ENCODE measurements around the gene SHROOM2.
A peak's percentile ranks its signal among the peaks of the same experiment; 100 is the strongest.
"Not testable (repeated sequence)": the region's sequence is repeated elsewhere in the genome, so short reads cannot be mapped to it uniquely, and the experiment has no call there.

SHROOM2 gene

DNA sequence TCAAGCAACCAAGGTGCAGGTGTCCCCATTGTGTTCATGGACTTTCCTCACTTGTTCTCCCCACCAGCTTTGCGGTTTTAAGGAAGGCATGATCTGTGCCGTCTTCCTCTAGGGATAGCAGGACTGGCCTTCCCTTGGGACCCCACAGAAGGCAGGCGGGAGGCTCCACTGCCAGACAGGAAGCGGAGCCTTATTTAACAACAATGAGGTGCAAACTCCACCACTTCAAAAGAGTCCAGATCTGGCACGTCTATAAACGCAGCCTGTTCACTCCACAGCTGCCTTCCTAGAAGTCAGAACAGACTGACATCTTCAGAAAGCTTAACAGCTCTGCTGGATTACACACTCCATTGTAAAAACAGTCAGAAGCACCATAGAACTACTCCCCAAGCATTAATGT, 18.9 kb upstream of the SHROOM2 start:
- no peak overlapping the region for H3K4me3 ChIP-seq
- H3K4me1 ChIP-seq, result no peaks in the 10 kb centered on the region
- peak in 1 of 2 experiments; percentile 37 for DNase-seq (ENCODE audit: low spot score in 2 of 2)
- in situ Hi-C loops (cut with MboI; ENCODE audit: low sequenced_read_pairs), result no loop called here
- H3K36me3 ChIP-seq (replicated peaks), result no peaks in the 10 kb centered on the region
- H3K9me3 ChIP-seq, result no peaks in the 10 kb centered on the region
- H3K27me3 ChIP-seq (ENCODE audit: low read depth), result no peaks in the 10 kb centered on the region

DNA sequence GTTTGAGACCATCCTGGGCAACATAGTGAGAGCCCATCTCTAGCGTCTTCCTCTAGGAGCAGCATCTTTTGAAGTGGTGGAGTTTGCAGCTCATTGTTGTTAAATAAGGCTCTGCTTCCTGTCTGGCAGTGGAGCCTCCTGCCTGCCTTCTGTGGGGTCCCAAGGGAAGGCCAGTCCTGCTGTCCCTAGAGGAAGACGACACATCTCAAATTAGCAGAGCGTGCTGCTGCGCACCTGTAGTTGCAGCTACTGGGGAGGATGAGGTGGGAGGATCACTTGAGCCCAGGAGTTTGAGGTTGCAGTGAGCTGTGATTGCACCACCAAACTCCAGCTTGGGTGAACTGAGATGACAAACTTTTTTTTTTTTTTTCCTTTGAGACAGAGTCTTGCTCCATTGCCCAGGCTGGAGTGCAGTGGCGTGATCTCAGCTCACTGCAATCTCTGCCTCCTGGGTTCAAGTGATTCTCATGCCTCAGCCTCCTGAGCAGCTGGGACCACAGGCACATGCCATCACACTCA, 17.8 kb upstream of the SHROOM2 start:
- H3K36me3 ChIP-seq (replicated peaks); H3K27me3 ChIP-seq (ENCODE audit: low read depth); in situ Hi-C loops (cut with MboI; ENCODE audit: low sequenced_read_pairs); H3K4me1 ChIP-seq; DNase-seq (ENCODE audit: low spot score in 2 of 2); H3K9me3 ChIP-seq; H3K4me3 ChIP-seq: not testable (repeated sequence)

DNA sequence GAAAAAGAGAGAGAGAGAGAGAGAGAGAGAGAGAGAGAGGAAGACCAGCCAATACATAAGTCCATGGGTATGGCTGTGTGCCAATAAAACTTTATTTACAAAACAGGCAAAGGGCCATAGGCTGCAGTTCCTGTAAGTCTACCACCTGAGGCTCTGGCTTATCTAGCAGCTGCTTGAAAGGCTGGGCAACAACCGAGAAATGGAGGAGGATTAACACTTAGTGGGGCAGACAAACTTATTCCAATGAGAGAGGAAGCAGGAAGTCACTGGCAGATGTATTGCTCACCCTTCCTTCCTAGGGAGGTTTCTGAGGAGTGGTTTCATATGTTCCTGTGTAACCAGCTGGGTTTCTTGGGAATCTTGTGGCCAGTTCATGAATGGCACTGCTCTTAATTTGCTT, 15.9 kb upstream of the SHROOM2 start:
- no peaks in the 10 kb centered on the region for H3K36me3 ChIP-seq (replicated peaks)
- no peak overlapping the region for H3K4me3 ChIP-seq
- H3K9me3 ChIP-seq, result no peaks in the 10 kb centered on the region
- DNase-seq (ENCODE audit: low spot score in 2 of 2), result no peak
- no peaks in the 10 kb centered on the region for H3K27me3 ChIP-seq (ENCODE audit: low read depth)
- H3K4me1 ChIP-seq, result no peaks in the 10 kb centered on the region
- in situ Hi-C loops (cut with MboI; ENCODE audit: low sequenced_read_pairs), result no loop called here

DNA sequence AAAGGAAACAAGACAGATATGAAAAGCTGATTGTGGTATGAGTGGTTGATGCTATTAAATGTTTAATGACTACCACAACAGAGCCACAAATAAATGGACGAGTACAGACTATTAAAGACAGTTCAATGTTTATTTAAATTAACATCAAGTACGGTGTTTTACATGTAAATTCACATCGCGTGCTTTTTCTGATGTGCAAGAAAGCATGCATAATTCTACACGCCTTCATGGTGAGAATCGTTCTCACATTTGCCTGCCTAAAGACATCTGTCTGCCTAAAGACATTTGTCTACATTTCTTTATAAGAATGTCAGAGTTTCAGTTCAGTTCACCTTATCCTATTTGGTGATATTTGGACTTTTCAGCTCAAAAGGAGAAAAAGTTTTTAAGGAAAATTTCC, 13.3 kb upstream of the SHROOM2 start:
- Histone ChIP-seq H3K4me3 (no peak overlapping the region), H3K36me3 (replicated peaks) (no peaks in the 10 kb centered on the region), H3K9me3 (no peaks in the 10 kb centered on the region), H3K4me1 (no peaks in the 10 kb centered on the region), H3K27me3 (ENCODE audit: low read depth) (no peaks in the 10 kb centered on the region)
- DNase-seq (ENCODE audit: low spot score in 2 of 2), result no peak
- in situ Hi-C loops (cut with MboI; ENCODE audit: low sequenced_read_pairs), result no loop called here

DNA sequence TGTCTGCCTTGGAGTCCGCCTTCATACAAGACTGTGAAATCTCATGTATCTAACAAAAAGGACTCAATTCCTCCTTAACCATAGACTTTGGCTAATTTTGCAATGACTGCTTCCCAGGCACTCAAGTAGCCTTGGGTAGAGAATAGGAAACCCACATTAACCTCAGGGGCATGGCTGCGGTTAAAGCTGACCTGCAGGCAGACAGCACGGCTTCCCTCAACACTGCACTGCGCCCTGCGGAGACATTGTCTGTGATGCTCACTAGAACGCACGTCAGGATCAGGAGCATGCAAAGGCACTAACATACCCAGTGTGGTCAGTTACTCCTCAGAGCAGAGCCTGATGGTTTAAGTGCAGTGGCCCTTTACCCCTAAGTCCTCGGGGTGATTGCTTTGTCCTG, 10.3 kb upstream of the SHROOM2 start:
- Histone ChIP-seq H3K9me3 (no peaks in the 10 kb centered on the region), H3K4me1 (no peaks in the 10 kb centered on the region), H3K36me3 (replicated peaks) (no peaks in the 10 kb centered on the region), H3K27me3 (ENCODE audit: low read depth) (no peaks in the 10 kb centered on the region), H3K4me3 (no peak overlapping the region)
- DNase-seq (ENCODE audit: low spot score in 2 of 2), result no peak
- in situ Hi-C loops (cut with MboI; ENCODE audit: low sequenced_read_pairs), result no loop called here

DNA sequence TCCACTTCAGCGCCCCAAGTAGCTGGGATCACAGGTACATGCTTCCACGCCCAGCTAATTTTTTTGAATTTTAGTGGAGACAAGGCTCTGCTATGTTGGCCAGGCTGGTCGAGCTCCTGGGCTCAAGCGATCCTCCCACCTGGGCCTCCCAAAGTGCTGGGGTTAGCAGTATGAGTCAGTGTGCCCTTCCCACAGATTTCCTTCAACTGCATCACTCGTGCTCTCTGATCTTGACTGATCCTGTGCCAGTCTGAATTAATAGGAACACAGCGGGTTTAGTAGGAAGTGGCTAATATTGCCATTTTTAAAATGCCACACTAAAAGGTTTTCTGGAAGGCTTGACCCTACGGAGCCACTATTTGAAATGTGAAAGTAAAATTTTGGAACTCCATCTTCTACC, 4.3 kb upstream of the SHROOM2 start:
- no peak overlapping the region for H3K4me3 ChIP-seq
- H3K27me3 ChIP-seq (ENCODE audit: low read depth), result no peaks in the 10 kb centered on the region
- no peaks in the 10 kb centered on the region for H3K36me3 ChIP-seq (replicated peaks)
- in situ Hi-C loops (cut with MboI; ENCODE audit: low sequenced_read_pairs), result no loop called here
- no peak for DNase-seq (ENCODE audit: low spot score in 2 of 2)
- no peaks in the 10 kb centered on the region for H3K9me3 ChIP-seq
- no peaks in the 10 kb centered on the region for H3K4me1 ChIP-seq

DNA sequence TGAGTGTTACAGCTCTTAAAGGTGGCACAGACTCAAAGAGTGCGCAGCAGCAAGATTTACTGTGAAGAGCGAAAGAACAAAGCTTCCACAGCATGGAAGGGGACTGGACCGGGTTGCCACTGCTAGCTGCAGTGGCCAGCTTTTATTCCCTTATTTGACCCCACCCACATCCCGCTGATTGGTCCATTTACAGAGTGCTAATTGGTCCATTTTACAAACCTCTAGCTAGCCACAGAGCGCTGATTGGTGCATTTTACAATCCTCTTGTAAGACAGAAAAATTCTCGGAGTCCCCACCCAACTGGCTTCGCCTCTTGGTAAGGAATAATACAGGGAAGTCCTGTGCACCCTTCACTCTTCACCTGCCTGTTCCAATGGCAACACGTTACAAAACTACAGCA, 1.9 kb upstream of the SHROOM2 start:
- Histone ChIP-seq H3K4me3 (no peak overlapping the region), H3K36me3 (replicated peaks) (no peaks in the 10 kb centered on the region), H3K27me3 (ENCODE audit: low read depth) (no peaks in the 10 kb centered on the region), H3K4me1 (peaks cover 15% of the 10 kb centered on the region), H3K9me3 (no peaks in the 10 kb centered on the region)
- in situ Hi-C loops (cut with MboI; ENCODE audit: low sequenced_read_pairs), result no loop called here
- DNase-seq (ENCODE audit: low spot score in 2 of 2), result no peak

DNA sequence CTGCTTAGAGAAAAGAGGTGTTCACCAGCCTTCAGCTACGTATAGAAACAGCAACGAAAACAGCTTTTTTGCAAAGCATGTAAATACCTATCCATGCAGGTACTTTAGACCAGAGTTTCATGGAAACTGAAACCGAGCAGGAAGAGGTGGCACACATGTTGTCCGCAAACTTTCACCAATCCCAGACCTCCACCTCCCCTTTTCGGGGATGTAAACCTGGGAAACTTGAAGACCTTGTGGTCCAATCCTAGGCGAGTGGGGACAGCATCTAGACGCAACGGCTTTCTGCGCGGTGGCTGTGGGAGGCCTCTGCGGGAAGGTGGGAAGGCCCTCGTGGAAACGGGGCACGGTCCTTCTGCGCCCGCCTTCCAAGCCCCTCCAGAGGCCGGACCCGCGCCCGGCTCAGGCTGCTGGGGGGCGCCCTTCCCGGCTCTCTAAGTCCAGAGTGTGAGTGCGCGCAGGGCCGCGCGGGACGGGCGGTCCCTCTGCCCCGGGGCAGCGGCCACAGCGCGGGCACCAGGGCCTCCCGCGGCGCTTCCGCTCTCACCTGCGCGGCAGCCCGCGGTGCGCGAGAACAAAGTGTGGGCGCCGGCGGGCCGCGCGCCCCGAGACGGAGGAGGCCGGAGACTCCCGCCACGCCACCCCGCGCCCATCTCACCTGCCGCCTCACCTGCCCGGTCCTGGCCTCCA, 830 bp upstream of the SHROOM2 start:
- in situ Hi-C loops (cut with MboI; ENCODE audit: low sequenced_read_pairs), result no loop called here
- DNase-seq (ENCODE audit: low spot score in 2 of 2), result no peak
- no peaks in the 10 kb centered on the region for H3K9me3 ChIP-seq
- no peaks in the 10 kb centered on the region for H3K36me3 ChIP-seq (replicated peaks)
- H3K4me1 ChIP-seq, result peaks cover 17% of the 10 kb centered on the region
- H3K27me3 ChIP-seq (ENCODE audit: low read depth), result no peaks in the 10 kb centered on the region
- H3K4me3 ChIP-seq, result peak overlapping the region; percentile 55

DNA sequence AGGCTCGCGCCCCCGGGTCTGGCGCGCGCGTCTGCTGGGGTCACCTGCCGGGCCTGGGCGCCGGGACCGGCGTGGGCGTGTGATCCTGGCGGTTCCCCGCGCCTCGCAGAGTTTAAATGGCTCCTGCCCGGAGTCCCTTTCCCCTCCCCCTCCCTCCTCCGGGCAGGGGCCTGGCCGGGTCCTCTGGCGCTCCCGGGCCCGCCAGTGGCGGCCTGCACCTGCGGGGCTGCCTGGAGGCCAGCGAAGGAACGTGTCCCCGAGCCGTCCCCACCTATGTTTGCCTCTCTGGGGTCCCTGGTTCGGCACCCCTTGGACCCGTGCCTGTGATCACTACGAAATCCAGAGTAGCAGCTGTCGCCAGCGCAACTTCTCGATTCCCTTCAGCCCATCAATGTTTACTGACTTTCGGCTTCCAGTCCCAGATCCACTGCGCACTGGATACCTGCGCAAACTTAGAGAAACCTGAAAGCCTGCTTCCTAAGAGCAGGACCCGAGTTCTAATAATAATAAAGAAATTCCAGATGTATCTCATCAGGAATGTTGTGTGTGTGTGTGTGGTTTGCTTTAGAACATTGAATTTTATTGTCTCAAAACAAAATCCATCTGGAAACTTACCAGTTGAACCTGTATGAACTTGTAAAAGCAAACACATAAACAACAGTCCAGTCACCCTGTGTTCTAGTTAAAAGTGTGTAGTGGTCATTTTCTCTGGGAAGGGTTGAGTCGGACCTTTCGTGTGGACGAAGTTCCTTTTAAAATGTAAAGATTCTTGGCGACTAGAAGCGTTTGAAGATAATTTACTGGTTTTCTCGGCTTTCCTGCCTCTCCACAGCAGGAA, 788 bp downstream of the SHROOM2 start:
- no peaks in the 10 kb centered on the region for H3K27me3 ChIP-seq (ENCODE audit: low read depth)
- peak; percentile 8 to 56 for DNase-seq (ENCODE audit: low spot score in 2 of 2)
- H3K4me3 ChIP-seq, result peak overlapping the region; percentile 55
- no peaks in the 10 kb centered on the region for H3K36me3 ChIP-seq (replicated peaks)
- peaks cover 17% of the 10 kb centered on the region for H3K4me1 ChIP-seq
- H3K9me3 ChIP-seq, result no peaks in the 10 kb centered on the region
- in situ Hi-C loops (cut with MboI; ENCODE audit: low sequenced_read_pairs), result no loop called here

DNA sequence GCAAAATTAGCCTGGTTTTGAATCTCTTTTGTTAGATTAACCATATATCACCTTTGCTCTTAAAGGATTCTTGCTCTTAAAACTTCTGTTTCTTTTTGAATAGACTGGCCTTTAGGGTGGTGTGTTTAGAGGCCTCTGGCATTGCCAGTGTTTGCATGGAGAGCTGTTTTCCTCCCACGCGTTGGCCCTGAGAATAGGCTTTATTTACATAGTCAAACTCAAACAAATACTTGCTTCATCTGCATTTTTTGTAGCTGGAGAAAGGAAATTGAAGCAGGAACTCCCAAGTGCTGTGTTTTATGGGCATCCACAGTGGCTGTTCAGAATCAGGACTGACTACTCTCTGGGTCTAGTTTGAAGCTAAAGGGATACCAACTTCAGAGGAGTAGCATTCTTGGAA, 2.7 kb downstream of the SHROOM2 start:
- Histone ChIP-seq H3K4me1 (peaks cover 17% of the 10 kb centered on the region), H3K9me3 (no peaks in the 10 kb centered on the region), H3K4me3 (no peak overlapping the region), H3K27me3 (ENCODE audit: low read depth) (no peaks in the 10 kb centered on the region), H3K36me3 (replicated peaks) (no peaks in the 10 kb centered on the region)
- DNase-seq (ENCODE audit: low spot score in 2 of 2), result peak; percentile 69 to 75
- in situ Hi-C loops (cut with MboI; ENCODE audit: low sequenced_read_pairs), result no loop called here

DNA sequence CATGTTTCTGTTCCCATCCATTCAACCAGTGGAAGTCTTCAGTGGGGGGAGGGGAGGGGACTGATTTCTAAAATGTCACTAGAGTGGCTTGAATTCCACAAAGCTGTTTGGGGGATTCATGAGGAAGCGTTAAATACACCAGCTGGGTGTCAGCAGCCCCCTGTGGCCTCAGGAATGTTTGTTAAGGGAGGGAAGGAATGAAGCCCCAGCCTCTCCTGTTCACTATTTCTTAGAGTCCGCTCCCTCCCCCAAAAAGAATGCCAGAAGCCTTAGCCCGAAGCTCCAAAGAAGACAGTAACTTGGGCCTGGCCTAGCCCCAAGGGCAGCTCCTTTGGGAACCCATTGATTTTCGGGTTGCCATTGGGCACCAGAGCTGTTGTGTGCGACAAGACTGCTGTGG, 3.3 kb downstream of the SHROOM2 start:
- Histone ChIP-seq H3K36me3 (replicated peaks) (no peaks in the 10 kb centered on the region), H3K27me3 (ENCODE audit: low read depth) (no peaks in the 10 kb centered on the region), H3K4me3 (no peak overlapping the region), H3K4me1 (peaks cover 17% of the 10 kb centered on the region), H3K9me3 (no peaks in the 10 kb centered on the region)
- DNase-seq (ENCODE audit: low spot score in 2 of 2), result no peak
- in situ Hi-C loops (cut with MboI; ENCODE audit: low sequenced_read_pairs), result no loop called here

DNA sequence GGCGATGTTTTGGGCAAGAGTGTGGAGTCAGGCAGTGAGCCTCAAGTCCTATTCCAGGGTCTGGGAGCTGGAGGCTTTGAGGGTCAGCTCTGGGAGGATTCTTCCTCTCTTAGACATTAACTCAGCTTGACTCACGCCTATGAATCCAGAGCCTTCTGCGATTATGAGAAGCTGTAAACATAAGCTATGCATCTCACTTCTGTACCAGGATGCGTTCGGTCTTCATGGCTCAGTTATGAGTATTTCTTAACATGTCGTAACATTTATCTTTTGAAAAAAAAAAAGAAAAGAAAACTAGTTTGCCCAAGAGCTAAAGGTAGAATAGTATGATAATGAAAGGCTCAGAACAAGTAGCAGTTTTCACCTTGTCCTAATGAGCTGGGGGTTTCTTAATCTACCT, 4.6 kb downstream of the SHROOM2 start:
- Histone ChIP-seq H3K9me3 (no peaks in the 10 kb centered on the region), H3K4me1 (peaks cover 17% of the 10 kb centered on the region), H3K36me3 (replicated peaks) (no peaks in the 10 kb centered on the region), H3K4me3 (no peak overlapping the region), H3K27me3 (ENCODE audit: low read depth) (no peaks in the 10 kb centered on the region)
- in situ Hi-C loops (cut with MboI; ENCODE audit: low sequenced_read_pairs), result no loop called here
- no peak for DNase-seq (ENCODE audit: low spot score in 2 of 2)

DNA sequence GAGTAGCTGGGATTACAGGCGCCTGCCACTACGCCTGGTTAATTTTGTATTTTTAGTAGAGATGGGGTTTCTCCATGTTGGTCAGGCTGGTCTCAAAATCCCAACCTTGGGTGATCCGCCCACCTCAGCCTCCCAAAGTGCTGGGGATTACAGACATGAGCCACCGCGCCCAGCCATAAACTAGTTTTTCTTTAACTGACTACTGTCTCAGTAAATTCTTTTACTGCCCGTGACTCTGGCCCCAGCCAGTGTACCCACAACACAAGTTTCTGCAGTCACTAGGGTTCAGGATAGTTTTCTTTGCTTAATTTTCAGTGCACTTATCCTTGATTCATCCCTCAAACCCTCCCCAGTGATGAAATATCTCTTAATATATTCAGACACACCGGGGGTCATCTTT, 8.3 kb downstream of the SHROOM2 start:
- no peaks in the 10 kb centered on the region for H3K27me3 ChIP-seq (ENCODE audit: low read depth)
- H3K36me3 ChIP-seq (replicated peaks), result no peaks in the 10 kb centered on the region
- in situ Hi-C loops (cut with MboI; ENCODE audit: low sequenced_read_pairs), result no loop called here
- H3K4me1 ChIP-seq, result peaks cover under 1% of the 10 kb centered on the region
- H3K9me3 ChIP-seq, result no peaks in the 10 kb centered on the region
- no peak overlapping the region for H3K4me3 ChIP-seq
- no peak for DNase-seq (ENCODE audit: low spot score in 2 of 2)
